Astrocyte (in vitro differentiated cells and primary cell): ENCODE results near the gene UBAP1. TPM values are rescaled to one million over a fixed set of nuclear protein-coding genes. Genes with fewer than 3 reads are reported as not detected.
"Not testable (repeated sequence)": the region's sequence is repeated elsewhere in the genome, so short reads cannot be mapped to it uniquely, and the experiment has no call there.

ENCODE experiments used
- DNase-seq: peaks from one replicate; pipeline ENCODE4 v3.0.0-alpha.2; 2010; ENCODE audit warnings: low read depth
- FAIRE-seq: peaks from 2 replicates; lab custom pipeline; 2011; peaks lifted over from hg19 to GRCh38; lab: Jason Lieb, UNC
- H2AFZ ChIP-seq: 2 replicates; pipeline ENCODE4 v1.6.0; 2012; ENCODE audit warnings: low read depth, low read length, inconsistent platforms
- H3K27ac ChIP-seq: 2 replicates; pipeline ENCODE4 v1.5.1; 2011; ENCODE audit warnings: low read depth, low read length, inconsistent platforms
- H3K27me3 ChIP-seq: 2 replicates; pipeline ENCODE4 v1.6.0; 2011; ENCODE audit warnings: low read length, inconsistent platforms; ENCODE audit not compliant: insufficient read depth
- H3K36me3 ChIP-seq: 2 replicates; pipeline ENCODE4 v1.5.1; 2011; ENCODE audit warnings: low read length, inconsistent platforms; ENCODE audit not compliant: insufficient read depth
- H3K4me1 ChIP-seq: 2 replicates; pipeline ENCODE4 v1.5.1; 2011; ENCODE audit warnings: low read length, inconsistent platforms; ENCODE audit not compliant: insufficient read depth
- H3K4me2 ChIP-seq: 2 replicates; pipeline ENCODE4 v1.6.0; 2012; ENCODE audit warnings: low read length, inconsistent platforms
- H3K4me3 ChIP-seq: 2 replicates; pipeline ENCODE4 v1.5.1; 2011; ENCODE audit warnings: low read depth, mild to moderate bottlenecking, low read length, inconsistent platforms; ENCODE audit not compliant: insufficient read depth
- H3K79me2 ChIP-seq: 2 replicates; pipeline ENCODE4 v1.6.0; 2012; ENCODE audit warnings: mild to moderate bottlenecking, low read length, inconsistent platforms; ENCODE audit not compliant: insufficient read depth
- H3K9ac ChIP-seq: 2 replicates; pipeline ENCODE4 v1.6.0; 2012; ENCODE audit warnings: mild to moderate bottlenecking, low read length, inconsistent platforms
- H3K9me3 ChIP-seq: 2 replicates; pipeline ENCODE4 v1.5.1; 2012; ENCODE audit warnings: low read depth, mild to moderate bottlenecking, low read length, inconsistent platforms; ENCODE audit not compliant: insufficient read depth
- H4K20me1 ChIP-seq: 2 replicates; pipeline ENCODE4 v1.6.0; 2012; ENCODE audit warnings: low read length, inconsistent platforms; ENCODE audit not compliant: insufficient read depth
- H3K27ac Mint-ChIP-seq: one replicate; pipeline ENCODE4 v1.8.0; 2021; ENCODE audit warnings: mild to moderate bottlenecking, mixed read lengths; ENCODE audit not compliant: unreplicated experiment
- H3K27me3 Mint-ChIP-seq: one replicate; pipeline ENCODE4 v1.8.0; 2021; ENCODE audit warnings: low read depth, mixed read lengths; ENCODE audit not compliant: unreplicated experiment
- H3K36me3 Mint-ChIP-seq: one replicate; pipeline ENCODE4 v1.8.0; 2021; ENCODE audit warnings: low read depth, mixed read lengths; ENCODE audit not compliant: unreplicated experiment
- H3K4me1 Mint-ChIP-seq: one replicate; pipeline ENCODE4 v1.8.0; 2021; ENCODE audit warnings: low read depth, mixed read lengths; ENCODE audit not compliant: unreplicated experiment
- H3K4me3 Mint-ChIP-seq: one replicate; pipeline ENCODE4 v1.8.0; 2021; ENCODE audit warnings: mild to moderate bottlenecking, moderate library complexity, mixed read lengths; ENCODE audit not compliant: unreplicated experiment
- H3K9me3 Mint-ChIP-seq: one replicate; pipeline ENCODE4 v1.8.0; 2021; ENCODE audit warnings: mild to moderate bottlenecking, mixed read lengths; ENCODE audit not compliant: unreplicated experiment
- EZH2 ChIP-seq: IDR thresholded peaks from 2 replicates; pipeline ENCODE4 v1.6.1; 2012; ENCODE audit warnings: mild to moderate bottlenecking, low read length, inconsistent platforms; ENCODE audit not compliant: insufficient read depth
- total RNA-seq: library from RNA; stranded (reverse); gene quantifications from 2 replicates; pipeline ENCODE4 v1.2.1, GENCODE V29; 2021
- TF ChIP-seq, protein P1 (sequence below): IDR thresholded peaks from 2 replicates; pipeline ENCODE4 v1.5.1; 2011; ENCODE audit warnings: low read depth, mild to moderate bottlenecking, inconsistent platforms, low read length, moderate library complexity; ENCODE audit not compliant: insufficient read depth

The UBAP1 gene
- total RNA-seq, 1 donor from 2014 or later, result 52.0 TPM

DNA sequence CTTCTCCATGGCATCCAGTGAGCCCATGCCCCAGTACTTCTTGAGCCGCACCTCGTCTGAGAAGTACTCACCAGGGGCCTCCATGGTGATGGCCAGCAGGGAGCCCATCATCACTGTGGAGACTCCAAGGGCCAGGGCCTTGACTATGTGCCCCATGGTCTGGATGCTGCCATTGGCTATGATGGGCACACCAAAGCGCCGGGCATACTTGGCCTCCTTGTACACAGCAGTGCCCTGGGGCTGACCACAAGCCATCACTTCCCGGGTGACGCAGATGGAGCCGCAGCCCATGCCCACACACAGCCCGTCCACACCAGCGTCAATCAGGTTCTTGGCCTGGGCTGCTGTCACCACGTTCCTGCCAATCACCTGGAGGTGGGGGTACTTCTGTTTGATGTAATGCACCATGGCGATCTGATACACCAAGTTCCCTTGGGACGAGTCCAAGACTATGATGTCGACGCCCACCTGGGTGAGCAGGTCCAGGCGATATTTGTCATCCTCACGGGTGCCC, 45.4 kb upstream of the UBAP1 start:
- Mint-ChIP-seq H3K9me3 (peaks cover 3% of the 10 kb centered on the region), H3K4me3 (no peak overlapping the region), H3K4me1 (peaks cover 2% of the 10 kb centered on the region), H3K27ac (no peak overlapping the region), H3K27me3 (no peaks in the 10 kb centered on the region), H3K36me3 (peaks cover 1% of the 10 kb centered on the region)
- no peak overlapping the region for H3K4me2 ChIP-seq
- no peaks in the 10 kb centered on the region for H3K9me3 ChIP-seq
- no peak overlapping the region for H3K9ac ChIP-seq
- no peaks in the 10 kb centered on the region for H3K27me3 ChIP-seq
- no peak for FAIRE-seq
- no peak overlapping the region for H3K4me3 ChIP-seq
- no peaks in the 10 kb centered on the region for H3K79me2 ChIP-seq
- H3K27ac ChIP-seq, result no peak overlapping the region
- no peak for DNase-seq
- H3K4me1 ChIP-seq, result no peaks in the 10 kb centered on the region
- no peak overlapping the region for H2AFZ ChIP-seq
- no peak for TF ChIP-seq EZH2
- TF ChIP-seq, protein P1, sequence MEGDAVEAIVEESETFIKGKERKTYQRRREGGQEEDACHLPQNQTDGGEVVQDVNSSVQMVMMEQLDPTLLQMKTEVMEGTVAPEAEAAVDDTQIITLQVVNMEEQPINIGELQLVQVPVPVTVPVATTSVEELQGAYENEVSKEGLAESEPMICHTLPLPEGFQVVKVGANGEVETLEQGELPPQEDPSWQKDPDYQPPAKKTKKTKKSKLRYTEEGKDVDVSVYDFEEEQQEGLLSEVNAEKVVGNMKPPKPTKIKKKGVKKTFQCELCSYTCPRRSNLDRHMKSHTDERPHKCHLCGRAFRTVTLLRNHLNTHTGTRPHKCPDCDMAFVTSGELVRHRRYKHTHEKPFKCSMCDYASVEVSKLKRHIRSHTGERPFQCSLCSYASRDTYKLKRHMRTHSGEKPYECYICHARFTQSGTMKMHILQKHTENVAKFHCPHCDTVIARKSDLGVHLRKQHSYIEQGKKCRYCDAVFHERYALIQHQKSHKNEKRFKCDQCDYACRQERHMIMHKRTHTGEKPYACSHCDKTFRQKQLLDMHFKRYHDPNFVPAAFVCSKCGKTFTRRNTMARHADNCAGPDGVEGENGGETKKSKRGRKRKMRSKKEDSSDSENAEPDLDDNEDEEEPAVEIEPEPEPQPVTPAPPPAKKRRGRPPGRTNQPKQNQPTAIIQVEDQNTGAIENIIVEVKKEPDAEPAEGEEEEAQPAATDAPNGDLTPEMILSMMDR, result no peak
- no peaks in the 10 kb centered on the region for H3K36me3 ChIP-seq
- no peaks in the 10 kb centered on the region for H4K20me1 ChIP-seq

DNA sequence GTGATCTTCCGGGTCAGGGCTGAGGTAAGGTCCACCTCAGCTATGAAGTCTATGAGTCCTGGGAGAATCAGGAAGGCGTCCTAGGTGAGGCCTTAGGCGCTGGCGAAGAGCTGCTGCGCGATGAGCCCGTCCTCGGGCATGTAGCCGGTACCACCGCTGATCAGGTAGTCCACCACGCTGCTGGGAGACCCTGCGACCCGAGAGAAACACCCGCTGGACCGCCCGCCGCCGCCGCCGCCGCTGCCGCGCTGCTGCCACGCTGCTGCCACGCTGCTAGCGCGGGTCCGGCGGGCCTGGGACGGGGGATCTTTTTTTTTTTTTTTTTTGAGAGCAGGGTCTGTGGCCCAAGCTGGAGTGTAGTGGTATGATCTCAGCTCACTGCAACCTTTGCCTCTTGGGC, 44.3 kb upstream of the UBAP1 start:
- no peak overlapping the region for H3K27ac ChIP-seq
- Mint-ChIP-seq H3K27me3 (no peaks in the 10 kb centered on the region), H3K4me3 (no peak overlapping the region), H3K27ac (no peak overlapping the region), H3K4me1 (peaks cover 2% of the 10 kb centered on the region), H3K9me3 (peaks cover 3% of the 10 kb centered on the region), H3K36me3 (peaks cover 1% of the 10 kb centered on the region)
- H3K4me2 ChIP-seq, result no peak overlapping the region
- no peak overlapping the region for H3K4me3 ChIP-seq
- no peaks in the 10 kb centered on the region for H3K79me2 ChIP-seq
- FAIRE-seq, result no peak
- no peaks in the 10 kb centered on the region for H3K36me3 ChIP-seq
- H3K9me3 ChIP-seq, result no peaks in the 10 kb centered on the region
- no peak overlapping the region for H3K9ac ChIP-seq
- H3K4me1 ChIP-seq, result no peaks in the 10 kb centered on the region
- no peak for DNase-seq
- no peak overlapping the region for H2AFZ ChIP-seq
- H3K27me3 ChIP-seq, result no peaks in the 10 kb centered on the region
- TF ChIP-seq, protein P1, result no peak
- TF ChIP-seq EZH2, result no peak
- H4K20me1 ChIP-seq, result no peaks in the 10 kb centered on the region

DNA sequence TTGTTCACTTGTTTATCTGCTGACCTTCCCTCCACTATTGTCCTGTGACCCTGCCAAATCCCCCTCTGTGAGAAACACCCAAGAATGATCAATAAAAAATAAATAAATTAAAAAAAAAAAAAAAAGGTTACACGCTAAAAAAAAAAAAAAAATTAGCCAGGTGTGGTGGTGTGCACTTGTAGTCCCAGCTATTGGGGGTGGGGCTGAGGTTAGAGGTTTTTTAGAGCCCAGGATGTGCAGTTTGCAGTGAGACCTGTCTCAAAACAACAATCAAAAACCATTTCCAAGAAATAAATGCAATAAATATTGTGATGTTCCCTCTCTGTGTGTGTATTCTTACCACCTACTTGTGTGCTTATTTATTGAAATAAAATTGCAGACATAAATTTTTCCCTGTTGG, 40.2 kb upstream of the UBAP1 start:
- not testable (repeated sequence) for H3K27ac Mint-ChIP-seq, H3K36me3 Mint-ChIP-seq, H3K4me3 ChIP-seq, FAIRE-seq, H3K4me2 ChIP-seq, H3K36me3 ChIP-seq, H3K4me3 Mint-ChIP-seq, H3K4me1 ChIP-seq, H3K9me3 ChIP-seq, H3K9ac ChIP-seq, H3K79me2 ChIP-seq, H3K9me3 Mint-ChIP-seq, H3K27me3 Mint-ChIP-seq, H3K27me3 ChIP-seq, H3K4me1 Mint-ChIP-seq, H4K20me1 ChIP-seq, H3K27ac ChIP-seq, DNase-seq, H2AFZ ChIP-seq
